Mesendoderm (in vitro differentiated cells): Measurements from ENCODE around the gene IFITM2.
"Not testable (repeated sequence)": the region's sequence is repeated elsewhere in the genome, so short reads cannot be mapped to it uniquely, and the experiment has no call there.

ENCODE experiments used
- DNase-seq: peaks from one replicate; pipeline ENCODE4 v3.0.0; 2013
- H2AK5ac ChIP-seq: 2 replicates; pipeline ENCODE4 v1.6.1; 2013; ENCODE audit warnings: low read length, inconsistent platforms
- H2BK120ac ChIP-seq: 2 replicates; pipeline ENCODE4 v1.6.1; 2013; ENCODE audit warnings: low read depth, mild to moderate bottlenecking, low read length, moderate library complexity, mixed read lengths
- H2BK15ac ChIP-seq: replicated peaks from 2 replicates; pipeline ENCODE4 v1.6.1; 2013; ENCODE audit warnings: low read depth, mild to moderate bottlenecking, moderate library complexity
- H2BK5ac ChIP-seq: 2 replicates; pipeline ENCODE4 v1.6.1; 2013; ENCODE audit warnings: low read length, inconsistent platforms
- H3K18ac ChIP-seq: 2 replicates; pipeline ENCODE4 v1.6.1; 2013; ENCODE audit warnings: mild to moderate bottlenecking, low read length, mixed read lengths
- H3K23ac ChIP-seq: one replicate; pipeline ENCODE4 v1.6.1; 2013; ENCODE audit warnings: low read length
- H3K27ac ChIP-seq: 2 replicates; pipeline ENCODE4 v1.5.1; 2013; ENCODE audit warnings: low read depth, mild to moderate bottlenecking, inconsistent platforms, low read length, moderate library complexity
- H3K27me3 ChIP-seq: 2 replicates; pipeline ENCODE4 v1.6.1; 2013; ENCODE audit warnings: low read length, control low read depth, mild to moderate bottlenecking, inconsistent platforms; ENCODE audit not compliant: insufficient read depth, poor library complexity
- H3K36me3 ChIP-seq: 2 replicates; pipeline ENCODE4 v1.6.1; 2013; ENCODE audit warnings: low read length, inconsistent platforms; ENCODE audit not compliant: control insufficient read depth, insufficient read depth
- H3K4ac ChIP-seq: one replicate; pipeline ENCODE4 v1.6.1; 2013; ENCODE audit warnings: low read depth, mild to moderate bottlenecking, low read length, moderate library complexity
- H3K4me1 ChIP-seq: 2 replicates; pipeline ENCODE4 v1.6.1; 2013; ENCODE audit warnings: low read depth, low read length, inconsistent platforms; ENCODE audit not compliant: control insufficient read depth
- H3K4me2 ChIP-seq: 2 replicates; pipeline ENCODE4 v1.6.1; 2013; ENCODE audit warnings: low read length
- H3K4me3 ChIP-seq: 2 replicates; pipeline ENCODE4 v1.5.1; 2013; ENCODE audit warnings: mild to moderate bottlenecking, low read length
- H3K56ac ChIP-seq: one replicate; pipeline ENCODE4 v1.6.1; 2013; ENCODE audit warnings: low read length
- H3K79me1 ChIP-seq: 2 replicates; pipeline ENCODE4 v1.6.1; 2013; ENCODE audit warnings: low read length, inconsistent platforms
- H3K79me2 ChIP-seq: 2 replicates; pipeline ENCODE4 v1.6.1; 2013; ENCODE audit warnings: mild to moderate bottlenecking, low read length; ENCODE audit not compliant: control insufficient read depth, insufficient read depth
- H3K9ac ChIP-seq: 2 replicates; pipeline ENCODE4 v1.6.1; 2013; ENCODE audit warnings: low read length, inconsistent platforms
- H4K5ac ChIP-seq: one replicate; pipeline ENCODE4 v1.6.1; 2013; ENCODE audit warnings: low read length
- H4K8ac ChIP-seq: one replicate; pipeline ENCODE4 v1.6.1; 2013; ENCODE audit warnings: low read depth, mild to moderate bottlenecking, control low read depth, low read length, moderate library complexity
- WGBS: extraction: QIAGEN DNeasy Blood & Tissue Kit; methylation state at CpG from one replicate; pipeline ENCODE4 v1.1.7; 2013; ENCODE audit warnings: low lambda C conversion rate, missing lambda C conversion rate; ENCODE audit not compliant: insufficient coverage; ENCODE audit errors: extremely low coverage; 5-methylcytosine and 5-hydroxymethylcytosine counted together

The IFITM2 gene

GRCh38 chr11:313304-313786 lies 5.7 kb downstream of the IFITM2 start:
- H3K27ac ChIP-seq: peak overlapping the region; percentile 95
- peak overlapping the region; percentile 72 for H3K9ac ChIP-seq
- H3K23ac ChIP-seq: no peak overlapping the region
- H3K79me1 ChIP-seq: no peaks in the 10 kb centered on the region
- H3K36me3 ChIP-seq: peaks cover 1% of the 10 kb centered on the region
- H4K5ac ChIP-seq: no peak overlapping the region
- peak overlapping the region; percentile 89 for H3K56ac ChIP-seq
- peak overlapping the region; percentile 67 for H4K8ac ChIP-seq
- H2BK5ac ChIP-seq: peak overlapping the region; percentile 87
- H3K4me1 ChIP-seq: peaks cover 16% of the 10 kb centered on the region
- peak overlapping the region; percentile 20 for H3K4me2 ChIP-seq
- peak; percentile 57 for DNase-seq
- no peak overlapping the region for H2BK15ac ChIP-seq
- peak overlapping the region; percentile 66 for H3K4ac ChIP-seq
- peak overlapping the region; percentile 89 for H3K18ac ChIP-seq
- WGBS: no CpG with 5 or more reads among the region's 8 CpGs
- H2BK120ac ChIP-seq: peak overlapping the region; percentile 49
- no peak overlapping the region for H2AK5ac ChIP-seq
- H3K4me3 ChIP-seq: no peak overlapping the region
- no peaks in the 10 kb centered on the region for H3K27me3 ChIP-seq
- peaks cover 30% of the 10 kb centered on the region for H3K79me2 ChIP-seq

GRCh38 chr11:313787-314553 lies 6.4 kb downstream of the IFITM2 start, which contains the start of gene IFITM1:
Gene IFITM1, plus strand, starts transcription at chr11:314040. Its CDS starts 131 bp downstream, at chr11:314171.
- Histone ChIP-seq H3K4me2 (peak within 1 kb of the TSS; percentile 70), H3K36me3 (peaks cover 1% of the 10 kb centered on the region), H3K4me3 (peak within 1 kb of the TSS; percentile 88), H3K4me1 (peaks cover 16% of the 10 kb centered on the region), H3K79me1 (no peaks in the 10 kb centered on the region), H2BK120ac (peak within 1 kb of the TSS; percentile 49), H3K27ac (peak within 1 kb of the TSS; percentile 97), H3K56ac (peak within 1 kb of the TSS; percentile 89), H3K18ac (peak within 1 kb of the TSS; percentile 89), H2BK5ac (peak within 1 kb of the TSS; percentile 87), H3K9ac (peak within 1 kb of the TSS; percentile 87), H3K23ac (peak within 1 kb of the TSS; percentile 80), H3K27me3 (no peaks in the 10 kb centered on the region), H2BK15ac (no peak within 1 kb of the TSS), H4K5ac (no peak within 1 kb of the TSS), H4K8ac (peak within 1 kb of the TSS; percentile 67), H3K4ac (peak within 1 kb of the TSS; percentile 66), H2AK5ac (no peak within 1 kb of the TSS), H3K79me2 (peaks cover 29% of the 10 kb centered on the region)
- DNase-seq: peak; percentile 89
- WGBS: no CpG with 5 or more reads among the region's 18 CpGs

- H3K4me1 ChIP-seq: peaks cover 11% of the 10 kb centered on the region
- not testable (repeated sequence) for H3K36me3 ChIP-seq, H2BK15ac ChIP-seq, H3K4ac ChIP-seq, H4K8ac ChIP-seq, DNase-seq, H3K27me3 ChIP-seq, H4K5ac ChIP-seq, H2BK120ac ChIP-seq, H3K79me1 ChIP-seq, H2AK5ac ChIP-seq
- WGBS: no CpG with 5 or more reads among the region's 6 CpGs
- H3K9ac ChIP-seq: peak overlapping the region; percentile 87
- H3K18ac ChIP-seq: peak overlapping the region; percentile 42
- peaks cover 26% of the 10 kb centered on the region for H3K79me2 ChIP-seq
- peak overlapping the region; percentile 85 for H3K56ac ChIP-seq
- H3K4me3 ChIP-seq: peak overlapping the region; percentile 52
- H2BK5ac ChIP-seq: peak overlapping the region; percentile 80
- H3K27ac ChIP-seq: peak overlapping the region; percentile 46
- H3K23ac ChIP-seq: peak overlapping the region; percentile 80
- H3K4me2 ChIP-seq: peak overlapping the region; percentile 33
These were observed 6.9 kb downstream of the IFITM2 start for GRCh38 chr11:314554-314875.

- peaks cover 27% of the 10 kb centered on the region for H3K79me2 ChIP-seq
- H3K23ac ChIP-seq: peak overlapping the region; percentile 54
- H2AK5ac ChIP-seq: no peak overlapping the region
- peaks cover 9% of the 10 kb centered on the region for H3K4me1 ChIP-seq
- peak overlapping the region; percentile 70 for H3K4me2 ChIP-seq
- H4K8ac ChIP-seq: no peak overlapping the region
- H4K5ac ChIP-seq: no peak overlapping the region
- WGBS: no CpG with 5 or more reads among the region's 9 CpGs
- peak overlapping the region; percentile 85 for H3K56ac ChIP-seq
- H3K4ac ChIP-seq: peak overlapping the region; percentile 75
- DNase-seq: no peak
- peak overlapping the region; percentile 88 for H3K4me3 ChIP-seq
- peak overlapping the region; percentile 83 for H3K18ac ChIP-seq
- peak overlapping the region; percentile 87 for H3K9ac ChIP-seq
- no peaks in the 10 kb centered on the region for H3K79me1 ChIP-seq
- peak overlapping the region; percentile 97 for H3K27ac ChIP-seq
- no peaks in the 10 kb centered on the region for H3K27me3 ChIP-seq
- H2BK15ac ChIP-seq: no peak overlapping the region
- peak overlapping the region; percentile 7 for H2BK5ac ChIP-seq
- no peak overlapping the region for H2BK120ac ChIP-seq
- peaks cover 1% of the 10 kb centered on the region for H3K36me3 ChIP-seq
These were observed 7.5 kb downstream of the IFITM2 start for GRCh38 chr11:315051-315481.

GRCh38 chr11:315516-315994 lies 7.9 kb downstream of the IFITM2 start:
- H3K79me2 ChIP-seq: peaks cover 30% of the 10 kb centered on the region
- H4K5ac ChIP-seq: no peak overlapping the region
- no peak overlapping the region for H2AK5ac ChIP-seq
- H3K9ac ChIP-seq: peak overlapping the region; percentile 87
- peaks cover 9% of the 10 kb centered on the region for H3K4me1 ChIP-seq
- H3K36me3 ChIP-seq: peaks cover 1% of the 10 kb centered on the region
- peak overlapping the region; percentile 70 for H3K4me2 ChIP-seq
- peak overlapping the region; percentile 97 for H3K27ac ChIP-seq
- peak overlapping the region; percentile 75 for H3K4ac ChIP-seq
- H4K8ac ChIP-seq: no peak overlapping the region
- peak overlapping the region; percentile 88 for H3K4me3 ChIP-seq
- no CpG with 5 or more reads among the region's 32 CpGs for WGBS
- H3K56ac ChIP-seq: peak overlapping the region; percentile 85
- H3K27me3 ChIP-seq: no peaks in the 10 kb centered on the region
- peak overlapping the region; percentile 92 for H3K23ac ChIP-seq
- peak overlapping the region; percentile 3 for H2BK120ac ChIP-seq
- peak overlapping the region; percentile 95 for H2BK5ac ChIP-seq
- peaks cover 2% of the 10 kb centered on the region for H3K79me1 ChIP-seq
- H2BK15ac ChIP-seq: no peak overlapping the region
- peak overlapping the region; percentile 83 for H3K18ac ChIP-seq
- DNase-seq: no peak
